GM10248 (cell line): ENCODE data around the gene XCR1.

Source experiments
- CTCF ChIA-PET: fragments of 300-600 bp; sonication (Branson Sonifier 250); formaldehyde crosslinking; extraction: SDS; loops from one replicate; lab custom pipeline; 2021; ENCODE audit warnings: antibody characterized with exemption; lab: Yijun Ruan, JAX
- POLR2A ChIA-PET: fragments of 350-650 bp; sonication (Branson Sonifier 250); formaldehyde crosslinking; extraction: SDS; loops from one replicate; lab custom pipeline; 2020; ENCODE audit warnings: antibody characterized with exemption; lab: Yijun Ruan, JAX
- DNase-seq: peaks from one replicate; pipeline ENCODE4 v3.0.0; 2012; ENCODE audit errors: extremely low spot score
- TF ChIP-seq, protein P1 (sequence below): IDR thresholded peaks from 2 replicates; pipeline ENCODE4 v1.5.1; 2012; ENCODE audit warnings: mild to moderate bottlenecking, low read depth; ENCODE audit errors: extremely low read depth, missing control alignments, control extremely low read depth

XCR1 gene

DNA sequence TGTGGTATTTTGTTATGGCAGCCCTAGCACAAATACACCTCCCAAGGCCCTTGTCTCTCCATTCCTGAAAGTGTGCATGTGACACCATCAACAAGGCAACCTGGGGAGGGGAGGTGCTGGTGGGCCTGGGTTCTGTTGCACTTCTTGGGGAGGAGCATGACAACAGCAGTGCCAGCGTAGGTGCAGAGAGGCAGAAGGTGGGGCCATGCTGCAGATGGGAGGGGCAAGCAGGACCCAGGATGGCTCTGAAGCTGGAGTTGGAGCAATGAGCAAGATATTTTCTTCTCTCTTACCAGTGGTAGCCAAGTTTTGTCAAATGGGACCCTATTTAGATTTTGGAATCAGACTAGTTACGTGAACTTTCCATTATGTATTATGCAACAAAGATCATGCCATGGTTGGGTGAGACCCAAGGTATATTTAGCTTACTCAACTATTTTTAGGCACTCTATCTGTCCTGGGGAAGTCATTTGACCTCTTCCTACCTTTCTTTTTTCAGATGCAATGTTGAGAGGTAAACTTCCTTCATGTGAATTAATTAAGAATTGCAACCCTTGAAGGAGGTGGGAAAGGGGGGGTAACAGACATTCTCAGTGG is 35.1 kb downstream of the XCR1 start:
- no peak for DNase-seq
- ChIA-PET POLR2A (no interaction called here), CTCF (interaction anchor here (0.8 to 2.4 kb wide), 6 partner anchors 10 to 86 kb away, joined by 3 to 8 read pairs (median 4); no protein-coding TSS in a partner anchor)
- TF ChIP-seq, protein P1, sequence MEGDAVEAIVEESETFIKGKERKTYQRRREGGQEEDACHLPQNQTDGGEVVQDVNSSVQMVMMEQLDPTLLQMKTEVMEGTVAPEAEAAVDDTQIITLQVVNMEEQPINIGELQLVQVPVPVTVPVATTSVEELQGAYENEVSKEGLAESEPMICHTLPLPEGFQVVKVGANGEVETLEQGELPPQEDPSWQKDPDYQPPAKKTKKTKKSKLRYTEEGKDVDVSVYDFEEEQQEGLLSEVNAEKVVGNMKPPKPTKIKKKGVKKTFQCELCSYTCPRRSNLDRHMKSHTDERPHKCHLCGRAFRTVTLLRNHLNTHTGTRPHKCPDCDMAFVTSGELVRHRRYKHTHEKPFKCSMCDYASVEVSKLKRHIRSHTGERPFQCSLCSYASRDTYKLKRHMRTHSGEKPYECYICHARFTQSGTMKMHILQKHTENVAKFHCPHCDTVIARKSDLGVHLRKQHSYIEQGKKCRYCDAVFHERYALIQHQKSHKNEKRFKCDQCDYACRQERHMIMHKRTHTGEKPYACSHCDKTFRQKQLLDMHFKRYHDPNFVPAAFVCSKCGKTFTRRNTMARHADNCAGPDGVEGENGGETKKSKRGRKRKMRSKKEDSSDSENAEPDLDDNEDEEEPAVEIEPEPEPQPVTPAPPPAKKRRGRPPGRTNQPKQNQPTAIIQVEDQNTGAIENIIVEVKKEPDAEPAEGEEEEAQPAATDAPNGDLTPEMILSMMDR = no peak

DNA sequence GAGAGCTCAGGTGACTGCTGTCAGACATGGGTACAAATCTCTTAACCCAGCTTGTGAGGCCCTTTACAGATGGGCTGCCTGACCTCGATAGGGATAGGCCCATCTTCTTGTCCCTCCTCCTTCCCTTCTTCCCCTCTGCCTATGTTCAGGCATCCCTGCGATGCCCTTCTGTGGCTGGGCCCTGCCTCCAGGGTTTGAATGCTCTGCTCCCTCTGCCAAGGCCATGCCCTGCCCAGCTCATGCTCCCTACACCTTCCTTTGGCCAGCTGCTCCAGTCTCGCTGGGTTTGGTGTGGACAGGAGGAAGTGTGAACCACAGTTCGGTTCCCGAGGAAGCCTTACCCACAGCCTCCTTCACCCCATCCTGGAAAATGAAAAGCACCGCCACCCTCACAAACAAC is 35.9 kb downstream of the XCR1 start:
- POLR2A ChIA-PET = no interaction called here
- CTCF ChIA-PET = interaction anchor here (2.9 kb wide), 1 partner anchor 52 kb away, joined by 10 read pairs; no protein-coding TSS in a partner anchor

DNA sequence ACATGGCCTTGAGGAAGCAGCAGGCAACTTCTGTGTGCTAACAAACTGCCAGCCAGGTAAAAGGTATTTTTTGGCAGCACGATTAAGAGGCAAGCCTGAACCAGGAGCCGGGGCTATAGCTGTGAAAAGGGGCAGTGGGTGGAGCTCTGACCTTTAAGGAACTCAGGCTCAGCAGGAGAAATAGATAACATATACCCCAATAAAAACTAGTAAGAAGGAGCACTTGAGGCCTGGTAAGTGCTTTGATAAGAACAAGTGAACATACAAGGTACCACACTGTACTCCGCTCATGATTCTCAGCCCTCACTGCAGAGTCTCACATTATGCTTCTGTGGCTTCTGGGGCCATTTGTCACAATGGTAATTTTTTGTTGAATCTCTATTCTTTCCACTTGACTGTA is 37.1 kb downstream of the XCR1 start:
- no peak for DNase-seq
- ChIA-PET POLR2A (no interaction called here), CTCF (interaction anchor here (0.8 to 5.1 kb wide), 3 partner anchors 18 to 87 kb away, joined by 4 to 22 read pairs (median 10); no protein-coding TSS in a partner anchor)
- TF ChIP-seq, protein P1 = no peak

More for the DNA sequence above, 35.9 kb downstream of the XCR1 start:
- TF ChIP-seq, protein P1 = no peak
- no peak for DNase-seq

DNA sequence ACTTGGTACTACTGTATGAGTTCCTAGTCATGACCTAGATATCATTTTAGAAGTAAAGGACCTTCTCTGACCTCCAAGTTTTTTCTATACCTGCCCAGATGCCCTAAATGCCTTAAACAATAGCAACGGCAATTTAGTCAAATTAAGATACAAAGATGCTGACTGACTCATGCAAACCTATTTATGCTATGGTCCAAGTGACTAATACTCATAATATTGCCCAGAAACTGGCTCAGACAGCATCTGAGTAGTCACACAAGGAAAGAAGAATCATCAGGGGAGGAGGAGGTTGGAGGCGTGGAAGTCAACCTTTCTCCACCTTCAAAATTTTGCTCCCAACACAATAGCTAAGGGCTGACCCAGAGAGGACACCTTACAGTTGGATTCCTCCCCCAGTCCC is 38.5 kb downstream of the XCR1 start:
- ChIA-PET POLR2A (no interaction called here), CTCF (interaction anchor here (2.9 to 5.1 kb wide), 2 partner anchors 50 to 89 kb away, joined by 10 to 22 read pairs; no protein-coding TSS in a partner anchor)

DNA sequence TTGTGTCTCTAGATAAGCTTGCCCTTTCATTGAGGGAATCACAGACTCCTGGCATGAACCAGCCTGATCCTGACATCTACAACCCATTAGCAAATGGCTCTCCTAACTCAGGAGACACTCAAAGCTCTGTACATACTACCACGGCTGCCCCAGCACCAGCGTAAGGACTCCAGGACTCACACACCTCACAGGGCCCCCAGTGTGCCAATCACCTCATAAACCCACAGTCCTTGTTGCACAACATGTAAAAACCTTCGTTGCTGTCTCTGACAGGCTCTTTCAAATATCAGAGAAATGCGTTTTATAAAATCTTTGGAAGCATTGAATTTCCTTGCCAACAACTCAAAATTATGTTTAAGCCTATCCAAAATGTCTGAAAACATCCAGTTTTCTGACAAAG is 38.9 kb downstream of the XCR1 start:
- CTCF ChIA-PET = interaction anchor here (2.2 to 5.1 kb wide), 2 partner anchors 19 to 89 kb away, joined by 4 to 22 read pairs; no protein-coding TSS in a partner anchor
- DNase-seq = no peak
- POLR2A ChIA-PET = no interaction called here
- TF ChIP-seq, protein P1 = no peak

More for the DNA sequence above, 38.5 kb downstream of the XCR1 start:
- TF ChIP-seq, protein P1 = no peak
- DNase-seq = no peak

DNA sequence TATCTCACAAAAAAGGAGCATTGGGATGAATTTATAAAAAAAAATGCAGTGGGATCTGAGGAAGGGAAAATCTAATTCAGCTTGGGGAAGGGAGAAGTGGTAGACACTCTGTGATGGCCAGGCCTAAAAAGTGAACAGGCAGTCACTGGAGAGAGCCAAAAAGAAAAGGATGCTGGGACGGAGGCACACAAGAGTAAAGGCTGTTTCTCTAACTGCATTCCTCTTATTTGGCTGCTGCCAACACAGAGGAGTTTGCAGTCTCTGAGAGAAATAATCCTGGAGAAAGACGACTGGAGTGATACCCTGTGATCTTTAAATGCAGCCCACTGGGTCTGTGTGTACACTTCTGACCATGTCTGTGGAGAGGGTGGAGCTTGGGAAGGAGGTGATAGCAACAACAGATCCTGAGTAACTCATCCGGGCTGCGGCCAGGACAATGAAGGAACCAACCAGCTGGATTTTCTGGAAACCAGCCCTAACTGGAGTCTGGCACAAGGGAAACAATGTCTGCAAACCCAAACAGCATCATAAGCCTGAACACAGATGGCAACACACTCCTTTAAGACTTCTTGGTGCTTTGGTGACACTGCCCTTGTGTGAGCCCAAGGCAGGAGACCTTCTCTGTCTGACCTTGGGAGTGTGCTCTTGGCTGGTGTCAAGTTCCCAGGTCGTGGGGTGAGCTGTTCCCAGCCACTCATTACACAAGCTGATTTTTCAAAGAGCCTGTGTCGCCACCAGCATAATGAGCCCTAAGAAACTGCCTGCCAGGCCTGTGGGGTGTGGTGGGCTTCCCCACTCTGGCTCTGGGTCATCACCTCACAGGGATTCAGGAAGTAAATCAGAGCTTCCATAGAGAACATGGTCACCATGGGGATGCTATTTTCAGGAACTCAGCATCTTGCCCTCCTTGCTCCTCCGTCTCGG is 39.7 kb downstream of the XCR1 start:
- TF ChIP-seq, protein P1 = no peak
- ChIA-PET CTCF (interaction anchor here (1.6 to 5.1 kb wide), 3 partner anchors 18 to 90 kb away, joined by 4 to 22 read pairs (median 4); no protein-coding TSS in a partner anchor), POLR2A (no interaction called here)
- no peak for DNase-seq
